HG02852 (cell line): ENCODE data around the gene ATP10B.

Experiments
- ATAC-seq: cut with Tn5 transposase; IDR thresholded peaks from one replicate; pipeline ENCODE4 v1.9.1; 2021; ENCODE audit warnings: mild to moderate bottlenecking, moderate library complexity; ENCODE audit not compliant: unreplicated experiment

ATP10B gene

DNA sequence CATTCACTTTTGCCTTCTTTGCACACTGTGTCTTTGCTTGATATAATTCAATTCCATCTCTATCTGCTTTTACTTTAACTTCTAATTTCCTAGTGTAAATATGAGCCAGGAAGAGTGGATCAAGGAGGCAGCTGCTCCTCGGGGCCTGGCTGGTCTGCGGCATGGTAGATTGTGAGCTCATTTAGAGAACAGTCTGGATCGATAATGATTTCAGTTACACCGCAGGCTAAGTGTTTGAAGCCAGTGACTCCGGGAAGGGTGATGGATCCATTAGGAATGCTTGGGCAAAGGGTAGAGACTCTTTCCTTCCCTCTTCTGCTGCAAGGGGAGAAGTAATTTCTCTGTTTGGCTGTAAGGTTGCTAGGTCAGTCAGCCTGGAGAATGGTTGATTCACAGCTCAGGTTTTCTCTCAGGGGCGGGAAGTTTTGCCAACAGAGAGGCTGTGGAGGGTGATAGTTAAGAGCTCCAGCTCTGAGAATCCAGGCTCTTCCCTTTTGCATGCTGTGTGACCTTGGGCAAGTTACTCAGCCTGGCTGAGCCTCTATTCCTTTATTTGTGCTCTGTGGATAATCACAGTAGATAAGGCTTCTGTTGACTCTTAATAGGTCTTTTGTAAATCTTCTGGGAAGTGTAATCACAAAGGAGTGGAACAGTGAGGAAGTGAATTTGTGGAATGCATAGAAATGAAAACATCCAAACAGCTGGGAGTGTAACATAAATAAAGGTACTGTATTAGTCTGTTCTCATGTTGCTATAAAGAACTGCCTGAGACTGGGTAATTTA lies 331.2 kb downstream of the ATP10B start:
- no peak for ATAC-seq

GRCh38 chr5:160516696-160517530 lies 335.1 kb downstream of the ATP10B start:
- ATAC-seq = no peak

DNA sequence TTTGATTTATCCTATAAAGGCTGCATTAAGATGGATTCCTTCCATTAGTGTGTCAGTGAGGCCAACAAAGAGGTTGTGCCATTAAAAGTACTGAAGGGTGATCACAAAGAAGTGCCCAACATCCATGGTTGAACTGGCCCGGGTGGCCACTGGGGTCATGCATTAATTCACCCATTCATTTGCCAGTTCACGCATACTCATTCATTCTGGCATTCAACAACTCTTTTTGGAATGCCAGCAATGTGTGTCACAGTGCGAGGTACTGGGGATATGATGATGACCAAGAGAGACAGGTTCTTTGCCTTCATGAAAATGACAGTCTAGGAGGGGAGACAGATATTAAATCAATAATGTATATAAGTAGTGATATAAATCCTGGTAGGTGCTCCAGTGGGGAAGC lies 337.1 kb downstream of the ATP10B start:
- no peak for ATAC-seq

DNA sequence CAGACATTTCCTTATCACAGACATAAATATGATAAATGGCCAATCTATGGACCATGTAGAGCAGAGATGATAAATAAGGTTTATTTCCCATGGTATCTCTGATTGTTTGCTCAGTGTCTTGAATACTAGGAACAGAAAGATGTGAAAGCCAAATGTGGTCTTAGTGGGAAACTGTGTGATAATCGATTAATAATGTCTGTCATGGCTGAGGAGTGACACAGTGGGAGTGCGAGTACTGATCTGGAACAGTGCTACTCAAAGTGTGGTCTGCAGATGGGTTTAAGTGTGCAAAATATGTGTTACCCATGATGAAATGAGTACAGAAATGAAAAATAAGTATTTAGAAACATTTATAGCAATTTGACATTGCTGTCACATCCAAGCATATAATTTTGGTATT lies 337.8 kb downstream of the ATP10B start:
- no peak for ATAC-seq

- no peak for ATAC-seq
Observed at GRCh38 chr5:160513485-160513884, 338.5 kb downstream of the ATP10B start.
